Kidney glomerular epithelial cell (primary cell): ENCODE measurements around the gene OCRL.

Source experiments
- DNase-seq: peaks from one replicate; lab custom pipeline; 2025; lab: John Stamatoyannopoulos, UW

OCRL gene

DNA sequence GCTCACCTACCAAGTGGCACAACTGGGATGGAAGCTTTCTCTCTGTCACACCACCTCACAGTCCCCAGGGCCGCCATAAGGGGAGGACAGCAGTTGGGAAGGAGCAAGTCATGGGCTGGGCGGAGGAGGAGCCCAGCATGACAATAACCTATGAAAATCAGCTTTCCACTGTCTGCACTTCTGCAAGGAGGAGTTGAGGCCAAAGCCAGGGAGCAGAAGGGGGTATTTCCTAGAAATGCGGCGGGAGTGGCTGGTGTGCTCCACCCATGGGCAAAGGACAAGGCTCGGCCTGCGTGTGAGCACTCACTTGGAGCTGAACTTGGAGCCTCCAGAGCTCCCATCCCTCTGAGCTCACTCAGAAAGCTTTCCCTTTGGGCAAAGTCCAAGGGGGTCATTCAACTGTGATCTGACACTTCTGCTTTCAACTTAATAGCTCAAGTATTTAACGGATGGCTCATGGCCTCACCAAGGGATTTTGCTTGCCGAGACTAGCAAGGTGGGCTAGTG is 96.2 kb downstream of the OCRL start:
- DNase-seq = no peak

DNA sequence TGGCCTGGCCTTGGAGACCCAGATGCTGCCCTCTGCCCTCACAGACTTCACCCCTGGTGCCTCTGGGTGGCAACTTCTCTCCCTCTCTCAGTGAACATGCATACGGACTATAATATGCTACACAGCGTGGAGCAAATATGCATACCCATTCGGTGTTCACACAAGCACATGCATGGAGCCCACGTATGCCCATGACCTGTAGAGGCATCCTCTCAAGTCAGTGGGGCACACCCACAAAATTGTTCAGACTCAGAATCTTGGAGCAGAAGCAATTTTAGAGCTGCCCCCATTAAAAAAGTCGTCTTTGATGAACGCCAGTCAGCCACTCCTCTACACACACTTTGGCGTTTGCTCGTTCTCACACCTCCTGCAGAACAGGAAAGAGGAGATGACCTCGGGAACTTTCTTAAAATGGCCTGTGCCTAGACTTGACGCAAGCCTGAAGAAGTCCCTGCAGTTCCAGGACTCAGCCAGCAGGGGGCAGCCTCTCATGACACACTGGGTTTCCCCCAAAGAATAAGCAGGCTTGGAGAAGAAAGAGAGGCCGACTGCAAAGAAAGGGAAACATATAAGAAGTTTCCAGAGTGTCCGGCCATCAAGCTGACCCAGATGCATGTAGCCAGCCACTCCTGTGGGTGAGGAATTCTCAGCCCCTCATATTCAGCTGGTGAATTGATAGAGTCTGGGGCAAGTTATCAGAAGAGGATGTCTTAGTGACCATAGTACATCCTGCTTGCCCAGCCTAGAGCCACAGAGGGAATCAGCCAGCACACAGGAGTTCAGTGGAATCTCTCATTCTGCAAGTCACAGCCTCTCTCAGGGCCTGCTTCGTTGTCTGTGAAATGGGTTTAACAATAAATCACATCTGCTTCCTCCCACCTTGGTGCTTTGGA is 97.4 kb downstream of the OCRL start:
- no peak for DNase-seq

DNA sequence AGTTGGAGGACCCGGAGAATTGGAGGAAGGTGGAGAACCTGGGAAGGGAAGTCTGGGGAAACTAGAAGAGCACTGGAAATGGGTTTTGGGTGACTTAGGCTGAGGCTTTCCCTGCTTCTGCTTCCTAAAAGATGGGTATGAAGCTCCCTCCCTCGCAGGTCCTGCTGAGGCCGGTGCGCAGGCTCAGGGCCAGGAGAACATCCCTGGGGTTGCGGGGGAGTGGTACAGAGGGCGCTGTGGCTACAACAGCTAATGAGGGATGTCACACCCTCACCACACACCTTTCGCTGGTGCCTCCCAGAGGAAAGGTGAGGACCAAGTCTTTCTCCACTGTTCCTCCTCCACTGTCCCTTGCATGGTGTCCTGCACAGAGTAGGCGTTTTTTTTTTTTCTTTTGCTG is 98.9 kb downstream of the OCRL start:
- DNase-seq = no peak

DNA sequence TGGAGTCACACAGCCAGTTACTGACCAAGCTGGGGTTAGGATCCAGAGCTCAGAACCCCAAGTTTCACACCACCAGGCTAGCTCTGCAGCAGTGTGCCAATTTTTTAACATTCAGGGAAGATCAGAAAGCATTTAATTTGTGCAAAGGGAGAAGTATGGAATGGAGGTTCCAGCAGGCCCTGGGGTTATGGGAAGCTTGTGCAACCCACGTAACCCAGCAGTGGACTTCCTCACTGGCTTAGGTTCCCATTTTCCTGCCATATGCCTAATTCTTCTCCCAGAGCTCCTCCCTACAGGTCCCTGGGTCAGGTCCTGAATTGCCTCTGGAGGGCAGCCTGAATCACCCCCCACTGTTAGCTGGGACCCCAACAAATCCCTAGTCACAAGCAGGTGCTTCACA is 100.7 kb downstream of the OCRL start:
- DNase-seq = no peak

DNA sequence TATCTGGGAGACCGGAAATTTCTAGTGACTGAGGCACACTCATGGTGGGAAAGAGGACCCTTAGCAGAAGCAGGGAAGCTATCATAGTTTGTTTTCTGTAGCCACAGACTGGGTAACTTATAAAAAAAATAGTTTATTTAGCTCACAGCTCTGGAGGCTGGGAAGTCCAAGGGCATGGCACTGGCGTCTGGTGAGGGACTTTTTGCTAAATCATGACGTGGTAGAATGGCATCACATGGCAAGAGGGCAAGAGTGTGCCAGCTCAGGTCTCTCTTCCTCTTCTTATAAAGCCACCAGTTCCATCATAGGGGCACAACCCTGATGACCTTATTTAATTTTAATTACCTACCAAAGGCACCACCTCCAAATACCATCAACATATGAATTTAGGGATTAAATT is 101.4 kb downstream of the OCRL start:
- no peak for DNase-seq

DNA sequence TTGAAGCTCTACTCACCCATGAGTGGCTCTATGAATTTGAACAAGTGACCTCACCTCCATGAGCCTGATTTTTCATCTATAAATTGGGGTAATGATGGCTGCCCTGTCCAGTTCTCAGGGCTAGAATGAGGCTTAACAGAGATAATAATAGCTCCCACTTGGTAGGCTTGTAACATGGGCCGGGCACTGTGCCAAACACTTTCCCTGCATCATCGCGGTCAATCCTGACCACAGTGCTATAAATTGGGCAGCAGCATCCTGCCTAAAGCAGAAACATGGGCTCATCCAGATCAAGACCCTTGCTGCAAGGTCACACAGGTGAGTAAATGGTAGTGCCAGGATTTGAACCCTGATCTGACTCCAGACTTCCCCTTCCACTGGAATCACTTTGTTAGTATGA is 101.9 kb downstream of the OCRL start:
- DNase-seq = no peak
